Vagina (tissue), 2 donors: ENCODE data around the gene FXYD3. TPM values are rescaled to one million over a fixed set of nuclear protein-coding genes. Genes with fewer than 3 reads are reported as not detected.
A peak's percentile ranks its signal among the peaks of the same experiment; 100 is the strongest.

ENCODE experiments used
- DNase-seq, 2 donors: peaks; one replicate each; pipeline ENCODE4 v3.0.0-alpha.2; 2017; ENCODE audit errors: extremely low spot score in 2 of 2
- H3K27ac ChIP-seq: fragments of 200-600 bp; sonication (generic); one replicate; pipeline ENCODE4 v1.5.1; 2019
- H3K27me3 ChIP-seq: fragments of 200-600 bp; sonication (generic); one replicate; pipeline ENCODE4 v1.5.1; 2019
- H3K36me3 ChIP-seq, 2 donors: fragments of 200-600 bp; sonication (generic); one replicate each; pipeline ENCODE4 v1.5.1; 2017 to 2019
- H3K4me1 ChIP-seq: fragments of 200-600 bp; sonication (generic); one replicate; pipeline ENCODE4 v1.5.1; 2019
- H3K4me3 ChIP-seq, 2 donors: fragments of 200-600 bp; sonication (generic); 1 replicate in 1 of 2; 2 replicates in 1 of 2; pipeline ENCODE4 v1.5.1; 2016 to 2019
- H3K9me3 ChIP-seq: fragments of 200-600 bp; sonication (generic); one replicate; pipeline ENCODE4 v1.5.1; 2019
- CTCF ChIP-seq, 3 experiments: fragments of 450-650 bp in 2 of 3; fragments of 200-600 bp in 1 of 3; sonication (generic) in 1 of 3; IDR thresholded peaks; one replicate each; pipeline ENCODE4 v1.5.1; 2017 to 2019; ENCODE audit warnings: antibody characterized with exemption in 3 of 3, mild to moderate bottlenecking in 2 of 3, moderate library complexity in 2 of 3
- POLR2A ChIP-seq, 2 donors: fragments of 450-650 bp; IDR thresholded peaks; one replicate each; pipeline ENCODE4 v1.6.1; 2017; ENCODE audit warnings: antibody characterized with exemption in 2 of 2, mild to moderate bottlenecking in 2 of 2, moderate library complexity in 2 of 2
- POLR2AphosphoS5 ChIP-seq, 2 donors: sonication (generic); formaldehyde crosslinking; IDR thresholded peaks; one replicate each; pipeline ENCODE4 v1.9.0; 2017; ENCODE audit warnings: antibody characterized with exemption in 2 of 2, mild to moderate bottlenecking in 2 of 2, low read depth in 1 of 2; ENCODE audit not compliant: insufficient read depth in 1 of 2
- intact Hi-C: fragments of 100-400 bp; cut with DNase I; formaldehyde crosslinking; loops from one replicate; pipeline ENCODE4 v1.15.1; 2023
- total RNA-seq: library from RNA; depleted of rRNA; stranded (reverse); fragments of >200 nt; gene quantifications from one replicate; pipeline ENCODE4 v1.2.3, GENCODE V29; 2016

The FXYD3 gene
- total RNA-seq, 1 donor from 2014 or later, result 788 TPM

DNA sequence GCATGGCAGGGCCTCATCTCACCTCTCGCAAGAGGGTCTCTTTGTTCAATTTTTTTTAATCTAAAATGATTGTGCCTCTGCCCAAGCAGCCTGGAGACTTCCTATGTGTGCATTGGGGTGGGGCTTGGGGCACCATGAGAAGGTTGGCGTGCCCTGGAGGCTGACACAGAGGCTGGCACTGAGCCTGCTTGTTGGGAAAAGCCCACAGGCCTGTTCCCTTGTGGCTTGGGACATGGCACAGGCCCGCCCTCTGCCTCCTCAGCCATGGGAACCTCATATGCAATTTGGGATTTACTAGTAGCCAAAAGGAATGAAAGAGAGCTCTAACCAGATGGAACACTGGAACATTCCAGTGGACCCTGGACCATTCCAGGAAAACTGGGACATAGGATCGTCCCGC, 8.0 kb downstream of the FXYD3 start:
- H3K27ac ChIP-seq, result peak overlapping the region; percentile 94
- H3K36me3 ChIP-seq, result no peaks in the 10 kb centered on the region
- peak overlapping the region; percentile 44 to 65 for H3K4me3 ChIP-seq
- H3K27me3 ChIP-seq, result no peaks in the 10 kb centered on the region
- intact Hi-C loops, result no loop called here
- DNase-seq, result no peak
- TF ChIP-seq POLR2AphosphoS5 (IDR thresholded peaks at IDR 0.05; ENCODE audit: insufficient read depth in 1 of 2, low read depth in 1 of 2) (no peak), CTCF (IDR thresholded peaks at IDR 0.05) (no peak), POLR2A (IDR thresholded peaks at IDR 0.05) (no peak)
- peaks cover 83% of the 10 kb centered on the region for H3K4me1 ChIP-seq
- H3K9me3 ChIP-seq, result no peaks in the 10 kb centered on the region

DNA sequence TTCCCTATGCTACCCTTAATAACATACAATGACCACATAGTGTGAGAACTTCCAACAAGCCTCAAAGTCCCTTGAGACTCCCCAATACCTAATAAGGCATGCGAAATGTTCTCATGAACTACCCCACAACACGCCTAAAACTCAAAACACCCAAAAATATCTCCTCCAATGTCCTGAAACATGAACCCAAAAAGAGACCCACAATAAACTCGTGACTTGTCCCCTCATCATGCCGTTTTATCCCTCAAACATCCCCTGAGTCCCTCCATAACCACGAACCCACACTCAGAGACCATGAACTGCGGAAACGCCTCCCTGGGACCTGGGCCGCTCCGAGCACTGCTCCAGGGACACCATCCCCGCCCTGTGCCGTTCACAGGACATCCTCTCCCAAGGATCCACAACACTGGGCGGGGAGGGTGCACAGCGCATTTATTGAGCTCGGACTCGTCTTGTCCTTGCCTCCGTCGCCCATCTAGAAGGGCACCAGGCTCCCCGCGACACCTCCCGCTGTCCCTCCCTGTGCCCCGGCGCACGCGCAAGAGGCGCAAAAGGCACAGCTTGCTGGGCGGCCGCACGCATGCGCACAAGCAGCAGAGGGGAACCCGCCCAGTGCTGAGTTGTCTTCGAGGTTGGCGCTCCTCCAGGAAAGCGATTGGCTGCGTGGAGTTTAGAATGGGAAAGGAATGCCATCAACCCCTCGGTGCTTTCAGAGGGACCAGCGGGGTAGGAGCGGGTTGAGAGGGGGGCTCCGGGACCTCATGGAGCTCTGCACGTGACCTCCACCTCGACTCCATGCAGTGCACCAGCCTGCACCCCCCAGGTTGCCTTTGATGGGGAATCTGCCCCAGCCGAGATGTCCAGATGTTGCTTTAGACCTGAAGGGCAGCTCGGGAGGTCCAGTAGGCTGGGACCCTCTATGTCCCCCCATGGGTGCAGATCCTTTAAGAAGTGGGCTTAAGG, 8.8 kb downstream of the FXYD3 start:
- TF ChIP-seq CTCF (IDR thresholded peaks at IDR 0.05) (no peak), POLR2AphosphoS5 (IDR thresholded peaks at IDR 0.05; ENCODE audit: insufficient read depth in 1 of 2, low read depth in 1 of 2) (peak; percentile 100), POLR2A (IDR thresholded peaks at IDR 0.05) (peak; percentile 46 to 98)
- Histone ChIP-seq H3K27ac (peak overlapping the region; percentile 94), H3K4me1 (peaks cover 79% of the 10 kb centered on the region), H3K27me3 (no peaks in the 10 kb centered on the region), H3K36me3 (no peaks in the 10 kb centered on the region), H3K9me3 (no peaks in the 10 kb centered on the region), H3K4me3 (peak overlapping the region; percentile 44 to 65)
- peak in 1 of 2 donors; percentile 97 for DNase-seq
- intact Hi-C loops, result no loop called here

- Histone ChIP-seq H3K36me3 (no peaks in the 10 kb centered on the region), H3K4me1 (peaks cover 72% of the 10 kb centered on the region), H3K4me3 (peak overlapping the region in 1 of 2 donors; percentile 44), H3K27me3 (no peaks in the 10 kb centered on the region), H3K9me3 (no peaks in the 10 kb centered on the region), H3K27ac (peak overlapping the region; percentile 94)
- intact Hi-C loops, result no loop called here
- no peak for DNase-seq
- TF ChIP-seq CTCF (IDR thresholded peaks at IDR 0.05) (no peak), POLR2AphosphoS5 (IDR thresholded peaks at IDR 0.05; ENCODE audit: insufficient read depth in 1 of 2, low read depth in 1 of 2) (no peak), POLR2A (IDR thresholded peaks at IDR 0.05) (no peak)
Measured at GRCh38 chr19:35125270-35125717, 9.7 kb downstream of the FXYD3 start.

DNA sequence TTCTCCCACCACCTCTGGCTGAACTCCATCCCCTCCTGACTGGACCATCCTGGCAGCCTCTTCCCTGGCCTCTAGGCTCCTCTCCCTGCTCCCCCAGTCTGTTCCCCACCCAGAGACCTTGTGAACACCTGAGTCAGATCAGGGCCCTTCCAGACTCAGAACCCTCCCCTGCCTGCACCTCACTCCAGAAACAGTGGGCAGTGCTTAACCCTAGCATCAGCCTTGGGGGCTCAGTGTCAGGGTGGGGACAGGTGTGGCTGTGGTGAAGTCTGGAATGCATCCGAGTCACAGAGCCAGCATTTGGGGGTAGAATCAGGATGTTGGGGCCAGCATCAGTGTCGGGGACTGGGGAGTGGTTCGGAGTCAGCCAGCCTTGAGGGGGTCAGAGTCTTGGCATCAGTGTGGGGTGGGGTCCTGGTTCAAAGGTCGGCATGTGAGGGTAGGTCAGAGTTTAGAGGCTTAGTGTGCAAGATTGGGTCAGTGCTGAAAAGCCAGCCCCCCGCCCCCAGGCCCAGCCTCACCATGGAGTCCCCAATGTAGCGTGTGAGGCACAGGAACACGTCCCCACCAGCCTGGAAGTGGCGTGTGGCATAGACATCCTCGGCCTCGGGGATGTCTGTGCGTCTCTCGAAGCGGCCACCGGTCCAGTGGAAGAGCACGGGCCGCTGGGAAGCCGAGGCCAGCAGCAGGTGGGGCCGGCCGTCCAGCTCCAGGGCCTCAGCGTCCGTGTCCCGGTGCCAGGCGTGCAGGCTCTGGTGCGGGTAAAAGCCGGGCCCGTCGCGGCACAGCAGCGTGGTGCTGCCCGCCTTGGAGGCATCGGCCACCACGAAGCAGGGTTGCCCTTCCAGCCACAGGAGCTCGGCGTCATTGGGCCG, 10.4 kb downstream of the FXYD3 start:
- Histone ChIP-seq H3K4me1 (peaks cover 73% of the 10 kb centered on the region), H3K4me3 (peak overlapping the region in 1 of 2 donors; percentile 6)
- intact Hi-C loops, result no loop called here

More for the DNA sequence above, 10.4 kb downstream of the FXYD3 start:
- Histone ChIP-seq H3K27me3 (no peaks in the 10 kb centered on the region), H3K9me3 (no peaks in the 10 kb centered on the region), H3K27ac (peak overlapping the region; percentile 94), H3K36me3 (no peaks in the 10 kb centered on the region)
- DNase-seq, result no peak
- TF ChIP-seq CTCF (IDR thresholded peaks at IDR 0.05) (no peak), POLR2AphosphoS5 (IDR thresholded peaks at IDR 0.05; ENCODE audit: insufficient read depth in 1 of 2, low read depth in 1 of 2) (no peak), POLR2A (IDR thresholded peaks at IDR 0.05) (no peak)
